LNCaP clone FGC (cell line): ENCODE measurements around the gene ANKRD18A.
A peak's percentile ranks its signal among the peaks of the same experiment; 100 is the strongest.
"Not testable (repeated sequence)": the region's sequence is repeated elsewhere in the genome, so short reads cannot be mapped to it uniquely, and the experiment has no call there.

Source experiments
- DNase-seq: peaks from one replicate; pipeline ENCODE4 v3.0.0-alpha.2; 2011; ENCODE audit warnings: low read depth
- H3K4me3 ChIP-seq: 2 replicates; pipeline ENCODE4 v1.5.1; 2011; ENCODE audit warnings: mild to moderate bottlenecking, low read depth, low read length, control low read depth
- CTCF ChIP-seq: IDR thresholded peaks from 2 replicates; pipeline ENCODE4 v1.5.1; 2012; ENCODE audit warnings: mild to moderate bottlenecking; ENCODE audit not compliant: control insufficient read depth, insufficient read depth; ENCODE audit errors: extremely low read depth

Gene ANKRD18A

GRCh38 chr9:38580112-38580511, 40.3 kb downstream of the ANKRD18A start:
- H3K4me3 ChIP-seq, DNase-seq: not testable (repeated sequence)

GRCh38 chr9:38576181-38576580, 44.2 kb downstream of the ANKRD18A start:
- H3K4me3 ChIP-seq, DNase-seq: not testable (repeated sequence)

- not testable (repeated sequence) for DNase-seq, H3K4me3 ChIP-seq
Observed at GRCh38 chr9:38566048-38566447, 54.3 kb downstream of the ANKRD18A start.

GRCh38 chr9:38565178-38565577, 55.2 kb downstream of the ANKRD18A start:
- not testable (repeated sequence) for H3K4me3 ChIP-seq, DNase-seq

GRCh38 chr9:38563911-38564310, 56.5 kb downstream of the ANKRD18A start:
- H3K4me3 ChIP-seq, DNase-seq: not testable (repeated sequence)

- DNase-seq, H3K4me3 ChIP-seq: not testable (repeated sequence)
Observed at GRCh38 chr9:38561134-38561533, 59.3 kb downstream of the ANKRD18A start.

- not testable (repeated sequence) for H3K4me3 ChIP-seq, DNase-seq
Observed at GRCh38 chr9:38559172-38559571, 61.2 kb downstream of the ANKRD18A start.

- not testable (repeated sequence) for H3K4me3 ChIP-seq, DNase-seq
Observed at GRCh38 chr9:38557746-38558145, 62.6 kb downstream of the ANKRD18A start.

GRCh38 chr9:38554966-38555365, 65.4 kb downstream of the ANKRD18A start:
- DNase-seq: not testable (repeated sequence)

GRCh38 chr9:38553019-38553418, 67.4 kb downstream of the ANKRD18A start:
- not testable (repeated sequence) for DNase-seq, H3K4me3 ChIP-seq

More at GRCh38 chr9:38554966-38555365, 65.4 kb downstream of the ANKRD18A start:
- not testable (repeated sequence) for H3K4me3 ChIP-seq

- not testable (repeated sequence) for H3K4me3 ChIP-seq, DNase-seq
Observed at GRCh38 chr9:38546497-38547163, 73.8 kb downstream of the ANKRD18A start.

- H3K4me3 ChIP-seq: not testable (repeated sequence)
- DNase-seq: peak; percentile 62
Observed at GRCh38 chr9:38540535-38540934, 79.9 kb downstream of the ANKRD18A start.

GRCh38 chr9:38529317-38529716, 91.1 kb downstream of the ANKRD18A start:
- no peak for DNase-seq
- no peak for TF ChIP-seq CTCF
- H3K4me3 ChIP-seq: no peak overlapping the region

- no peak for TF ChIP-seq CTCF
- H3K4me3 ChIP-seq: no peak overlapping the region
Observed at GRCh38 chr9:38527503-38527902, 92.9 kb downstream of the ANKRD18A start.

More at GRCh38 chr9:38527503-38527902, 92.9 kb downstream of the ANKRD18A start:
- no peak for DNase-seq
